GM18505 (cell line): Measurements from ENCODE around the gene GBX2.

Experiments
- ATAC-seq: cut with Tn5 transposase; IDR thresholded peaks from one replicate; pipeline ENCODE4 v1.9.1; 2021; ENCODE audit not compliant: unreplicated experiment
- POLR2A ChIP-seq: IDR thresholded peaks from 4 replicates; pipeline ENCODE4 v1.6.1; 2011; ENCODE audit warnings: borderline replicate concordance; ENCODE audit not compliant: insufficient read depth, insufficient read length; ENCODE audit errors: extremely low read depth

Gene GBX2

GRCh38 chr2:236119476-236119875, 48.7 kb downstream of the GBX2 start:
- TF ChIP-seq POLR2A = no peak

GRCh38 chr2:236119003-236119402, 49.2 kb downstream of the GBX2 start:
- ATAC-seq = no peak
- no peak for TF ChIP-seq POLR2A

More at GRCh38 chr2:236119476-236119875, 48.7 kb downstream of the GBX2 start:
- no peak for ATAC-seq

GRCh38 chr2:236117861-236118269, 50.3 kb downstream of the GBX2 start:
- ATAC-seq = no peak
- no peak for TF ChIP-seq POLR2A

- no peak for TF ChIP-seq POLR2A
- ATAC-seq = no peak
Measured at GRCh38 chr2:236117401-236117800, 50.8 kb downstream of the GBX2 start.
